Measurements from ENCODE around the gene PRKAG2.
"Not testable (repeated sequence)": the region's sequence is repeated elsewhere in the genome, so short reads cannot be mapped to it uniquely, and the experiment has no call there.

PRKAG2 gene

DNA sequence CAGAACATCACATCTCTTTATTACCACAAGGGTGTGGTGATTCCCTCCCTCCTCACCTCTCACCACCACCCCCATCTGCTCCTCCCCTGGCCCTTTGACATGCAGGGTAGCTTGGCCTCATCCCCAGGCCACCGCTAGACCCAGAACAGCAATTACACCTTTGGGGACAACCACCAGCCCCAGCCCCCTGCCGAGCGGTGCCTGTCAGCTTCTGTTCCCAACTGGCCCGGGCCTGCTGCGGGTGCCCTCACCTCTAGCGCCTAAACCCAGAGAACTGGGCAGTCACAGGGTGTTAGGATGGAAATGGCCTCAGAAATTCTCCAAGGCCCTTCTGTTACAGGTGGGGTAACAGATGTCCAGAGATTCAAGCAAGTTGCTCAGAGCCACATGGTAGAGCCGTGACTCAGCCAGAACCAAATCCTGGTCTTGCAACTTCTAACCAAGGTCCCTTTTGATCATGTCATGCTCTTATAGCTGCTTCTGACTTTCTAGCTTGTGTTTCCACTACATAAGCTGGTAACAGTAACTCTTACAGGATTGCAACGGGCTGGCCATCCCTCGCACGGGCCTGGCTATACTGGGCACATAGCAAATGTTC lies 78.0 kb downstream of the PRKAG2 start:
- no peak overlapping the region for H3K14ac ChIP-seq (ENCODE audit: low read length)
- no peak overlapping the region for H2BK120ac ChIP-seq (ENCODE audit: insufficient read depth, low read length, poor library complexity)
- no peak overlapping the region for H3K4me2 ChIP-seq (ENCODE audit: low read length)
- H3K4me1 ChIP-seq (ENCODE audit: control insufficient read depth in 1 of 2, insufficient read depth in 2 of 2, low read length in 2 of 2), result peaks cover 3% of the 10 kb centered on the region in 2 experiments
- no peak overlapping the region for H4K91ac ChIP-seq (ENCODE audit: low read depth, low read length)
- WGBS (ENCODE audit: extremely low coverage, insufficient coverage, insufficient read length), result no CpG with 5 or more reads among the region's 10 CpGs
- H3K27me3 ChIP-seq (ENCODE audit: insufficient read depth, low read length), result peaks cover 2% of the 10 kb centered on the region
- no peak overlapping the region for H2BK12ac ChIP-seq (ENCODE audit: low read length)
- no peak overlapping the region for H3K9ac ChIP-seq (ENCODE audit: low read length)
- no peak overlapping the region for H3K4me3 ChIP-seq (ENCODE audit: low read depth, low read length)
- H3K23ac ChIP-seq (ENCODE audit: low read length), result no peak overlapping the region
- no peak overlapping the region for H4K12ac ChIP-seq (ENCODE audit: low read depth, low read length)
- peak; percentile 40 to 65 for DNase-seq
- no peak overlapping the region for H4K8ac ChIP-seq (ENCODE audit: low read depth, low read length)
- H3K18ac ChIP-seq (ENCODE audit: low read length), result no peak overlapping the region
- H3K9me3 ChIP-seq (ENCODE audit: insufficient read depth, low read depth, low read length), result peaks cover 2% of the 10 kb centered on the region
- H3K4ac ChIP-seq (ENCODE audit: low read depth, low read length), result no peak overlapping the region
- no peak overlapping the region for H2AK5ac ChIP-seq (ENCODE audit: low read length)
- H2BK5ac ChIP-seq (ENCODE audit: low read depth, low read length, poor library complexity), result no peak overlapping the region
- H3K79me1 ChIP-seq (ENCODE audit: low read length), result no peaks in the 10 kb centered on the region
- H3K79me2 ChIP-seq (ENCODE audit: control insufficient read depth, insufficient read depth, low read length, poor library complexity), result no peaks in the 10 kb centered on the region
- no peak overlapping the region for H2AFZ ChIP-seq (ENCODE audit: insufficient read depth, low read length, poor library complexity)
- no peak overlapping the region for H3K27ac ChIP-seq (ENCODE audit: low read depth, low read length)
- H3K36me3 ChIP-seq (ENCODE audit: control insufficient read depth in 1 of 2, insufficient read depth in 2 of 2, low read length in 2 of 2), result no peaks in the 10 kb centered on the region

DNA sequence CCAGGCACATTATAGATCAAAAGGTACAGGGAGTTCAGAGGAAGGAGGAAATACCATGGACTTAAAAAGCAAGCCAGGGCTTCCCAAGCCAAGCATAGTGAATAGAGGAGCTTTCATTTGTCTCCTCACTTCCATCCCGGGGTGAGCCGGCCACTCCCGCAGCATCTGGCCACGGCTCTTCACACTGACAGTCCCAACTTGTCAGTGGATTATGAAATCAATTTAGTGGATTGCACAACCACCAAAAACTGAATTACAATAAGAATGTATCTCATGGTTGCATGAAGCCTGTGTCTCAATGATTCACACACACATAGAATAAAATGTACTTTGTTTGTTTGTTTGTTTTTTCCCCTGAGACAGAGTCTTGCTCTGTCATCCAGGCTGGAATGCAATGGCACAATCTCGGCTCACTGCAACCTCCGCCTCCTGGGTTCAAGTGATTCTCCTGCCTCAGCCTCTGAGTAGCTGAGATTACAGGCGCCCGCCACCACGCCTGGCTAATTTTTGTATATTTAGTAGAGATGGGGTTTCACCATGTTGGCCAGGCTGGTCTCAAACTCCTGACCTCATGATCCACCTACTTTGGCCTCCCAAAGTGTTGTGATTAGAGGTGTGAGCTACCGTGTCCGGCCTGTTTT lies 79.1 kb downstream of the PRKAG2 start:
- H4K12ac ChIP-seq (ENCODE audit: low read depth, low read length); H3K36me3 ChIP-seq (ENCODE audit: control insufficient read depth in 1 of 2, insufficient read depth in 2 of 2, low read length in 2 of 2); H3K79me1 ChIP-seq (ENCODE audit: low read length); H2BK5ac ChIP-seq (ENCODE audit: low read depth, low read length, poor library complexity); H2AFZ ChIP-seq (ENCODE audit: insufficient read depth, low read length, poor library complexity); H2BK12ac ChIP-seq (ENCODE audit: low read length); H3K23ac ChIP-seq (ENCODE audit: low read length); H3K14ac ChIP-seq (ENCODE audit: low read length); H3K9me3 ChIP-seq (ENCODE audit: insufficient read depth, low read depth, low read length); H3K4ac ChIP-seq (ENCODE audit: low read depth, low read length); H4K8ac ChIP-seq (ENCODE audit: low read depth, low read length); H3K18ac ChIP-seq (ENCODE audit: low read length); H2BK120ac ChIP-seq (ENCODE audit: insufficient read depth, low read length, poor library complexity); H3K4me3 ChIP-seq (ENCODE audit: low read depth, low read length); H3K27me3 ChIP-seq (ENCODE audit: insufficient read depth, low read length); H2AK5ac ChIP-seq (ENCODE audit: low read length); H3K79me2 ChIP-seq (ENCODE audit: control insufficient read depth, insufficient read depth, low read length, poor library complexity); H3K9ac ChIP-seq (ENCODE audit: low read length); H4K91ac ChIP-seq (ENCODE audit: low read depth, low read length); H3K4me2 ChIP-seq (ENCODE audit: low read length); H3K4me1 ChIP-seq (ENCODE audit: control insufficient read depth in 1 of 2, insufficient read depth in 2 of 2, low read length in 2 of 2); H3K27ac ChIP-seq (ENCODE audit: low read depth, low read length): not testable (repeated sequence)
- peak; percentile 41 to 95 for DNase-seq
- no CpG with 5 or more reads among the region's 11 CpGs for WGBS (ENCODE audit: extremely low coverage, insufficient coverage, insufficient read length)

- Histone ChIP-seq H4K8ac (ENCODE audit: low read depth, low read length) (no peak overlapping the region), H3K9ac (ENCODE audit: low read length) (no peak overlapping the region), H3K36me3 (ENCODE audit: control insufficient read depth in 1 of 2, insufficient read depth in 2 of 2, low read length in 2 of 2) (no peaks in the 10 kb centered on the region), H2BK12ac (ENCODE audit: low read length) (no peak overlapping the region), H3K14ac (ENCODE audit: low read length) (no peak overlapping the region), H3K79me1 (ENCODE audit: low read length) (no peaks in the 10 kb centered on the region), H3K4me3 (ENCODE audit: low read depth, low read length) (no peak overlapping the region), H4K12ac (ENCODE audit: low read depth, low read length) (no peak overlapping the region), H4K91ac (ENCODE audit: low read depth, low read length) (no peak overlapping the region), H2AK5ac (ENCODE audit: low read length) (no peak overlapping the region), H3K23ac (ENCODE audit: low read length) (no peak overlapping the region), H3K9me3 (ENCODE audit: insufficient read depth, low read depth, low read length) (peaks cover 2% of the 10 kb centered on the region), H3K27ac (ENCODE audit: low read depth, low read length) (no peak overlapping the region), H3K4ac (ENCODE audit: low read depth, low read length) (no peak overlapping the region), H3K4me1 (ENCODE audit: control insufficient read depth in 1 of 2, insufficient read depth in 2 of 2, low read length in 2 of 2) (peaks cover 3% of the 10 kb centered on the region in 2 experiments), H3K79me2 (ENCODE audit: control insufficient read depth, insufficient read depth, low read length, poor library complexity) (no peaks in the 10 kb centered on the region), H2BK5ac (ENCODE audit: low read depth, low read length, poor library complexity) (no peak overlapping the region), H2BK120ac (ENCODE audit: insufficient read depth, low read length, poor library complexity) (no peak overlapping the region), H3K18ac (ENCODE audit: low read length) (no peak overlapping the region), H3K27me3 (ENCODE audit: insufficient read depth, low read length) (peaks cover 2% of the 10 kb centered on the region), H2AFZ (ENCODE audit: insufficient read depth, low read length, poor library complexity) (no peak overlapping the region), H3K4me2 (ENCODE audit: low read length) (no peak overlapping the region)
- WGBS (ENCODE audit: extremely low coverage, insufficient coverage, insufficient read length), result no CpG with 5 or more reads among the region's 17 CpGs
- DNase-seq, result peak; percentile 52 to 54
These were observed 79.9 kb downstream of the PRKAG2 start for GRCh38 chr7:151796871-151797537.

DNA sequence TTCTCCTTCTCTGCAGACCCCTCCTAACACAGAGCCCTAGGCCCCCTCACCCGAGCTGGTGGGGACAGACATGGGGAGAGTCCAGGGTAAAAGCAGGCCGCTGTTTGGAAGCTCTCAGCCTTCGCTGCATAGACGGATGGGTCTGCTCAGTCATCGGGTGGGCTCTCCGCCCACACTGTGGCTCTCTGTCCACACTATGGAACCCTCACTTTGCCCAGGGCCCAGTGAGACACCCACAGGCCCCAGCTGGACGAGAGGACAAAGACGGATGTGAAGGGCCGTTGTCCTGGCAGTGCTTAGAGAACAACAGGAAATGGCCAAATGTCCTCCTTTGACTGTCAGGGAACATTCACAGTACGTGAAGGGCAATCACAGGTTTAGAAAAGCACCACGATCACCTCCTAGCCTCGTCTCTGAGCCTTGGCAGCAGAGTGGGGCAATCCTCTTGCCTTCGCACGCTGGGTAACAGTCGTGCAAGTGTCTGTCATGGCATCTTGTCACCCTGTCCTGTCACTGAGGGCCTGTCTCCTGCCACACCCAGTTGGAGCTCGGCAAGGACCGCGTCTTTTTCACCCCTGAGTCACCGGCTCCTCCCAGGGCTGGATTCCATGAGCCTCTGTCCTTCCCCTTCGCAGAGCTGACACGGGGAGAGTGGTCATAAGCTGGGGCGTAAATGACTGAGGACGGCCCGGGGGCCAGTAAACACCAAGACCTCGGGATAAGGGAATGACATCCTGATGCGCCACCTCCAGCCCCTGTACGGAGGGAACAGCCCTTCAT lies 80.6 kb downstream of the PRKAG2 start:
- peak; percentile 74 to 80 for DNase-seq

More for the DNA sequence above, 80.6 kb downstream of the PRKAG2 start:
- Histone ChIP-seq H3K18ac (ENCODE audit: low read length) (no peak overlapping the region), H3K27me3 (ENCODE audit: insufficient read depth, low read length) (no peaks in the 10 kb centered on the region), H2AFZ (ENCODE audit: insufficient read depth, low read length, poor library complexity) (no peak overlapping the region), H3K36me3 (ENCODE audit: control insufficient read depth in 1 of 2, insufficient read depth in 2 of 2, low read length in 2 of 2) (no peaks in the 10 kb centered on the region), H2BK12ac (ENCODE audit: low read length) (no peak overlapping the region), H3K79me2 (ENCODE audit: control insufficient read depth, insufficient read depth, low read length, poor library complexity) (no peaks in the 10 kb centered on the region), H3K14ac (ENCODE audit: low read length) (no peak overlapping the region), H2BK120ac (ENCODE audit: insufficient read depth, low read length, poor library complexity) (no peak overlapping the region), H3K4me3 (ENCODE audit: low read depth, low read length) (no peak overlapping the region), H3K79me1 (ENCODE audit: low read length) (no peaks in the 10 kb centered on the region), H2BK5ac (ENCODE audit: low read depth, low read length, poor library complexity) (no peak overlapping the region), H3K23ac (ENCODE audit: low read length) (no peak overlapping the region), H4K8ac (ENCODE audit: low read depth, low read length) (no peak overlapping the region), H3K4me1 (ENCODE audit: control insufficient read depth in 1 of 2, insufficient read depth in 2 of 2, low read length in 2 of 2) (peaks cover 3% of the 10 kb centered on the region in 2 experiments), H4K91ac (ENCODE audit: low read depth, low read length) (no peak overlapping the region), H3K9me3 (ENCODE audit: insufficient read depth, low read depth, low read length) (peaks cover 2% of the 10 kb centered on the region), H2AK5ac (ENCODE audit: low read length) (no peak overlapping the region), H3K27ac (ENCODE audit: low read depth, low read length) (no peak overlapping the region), H3K4me2 (ENCODE audit: low read length) (no peak overlapping the region), H3K4ac (ENCODE audit: low read depth, low read length) (no peak overlapping the region), H3K9ac (ENCODE audit: low read length) (no peak overlapping the region), H4K12ac (ENCODE audit: low read depth, low read length) (no peak overlapping the region)
- no CpG with 5 or more reads among the region's 27 CpGs for WGBS (ENCODE audit: extremely low coverage, insufficient coverage, insufficient read length)

Measured in trophoblast cell (in vitro differentiated cells and primary cell).